GM21528 (cell line): ENCODE results near the gene LRRC28.

ENCODE experiments used
- ATAC-seq: cut with Tn5 transposase; IDR thresholded peaks from one replicate; pipeline ENCODE4 v1.9.1; 2021; ENCODE audit warnings: mild to moderate bottlenecking, moderate library complexity; ENCODE audit not compliant: unreplicated experiment, low FRiP score

Gene LRRC28

DNA sequence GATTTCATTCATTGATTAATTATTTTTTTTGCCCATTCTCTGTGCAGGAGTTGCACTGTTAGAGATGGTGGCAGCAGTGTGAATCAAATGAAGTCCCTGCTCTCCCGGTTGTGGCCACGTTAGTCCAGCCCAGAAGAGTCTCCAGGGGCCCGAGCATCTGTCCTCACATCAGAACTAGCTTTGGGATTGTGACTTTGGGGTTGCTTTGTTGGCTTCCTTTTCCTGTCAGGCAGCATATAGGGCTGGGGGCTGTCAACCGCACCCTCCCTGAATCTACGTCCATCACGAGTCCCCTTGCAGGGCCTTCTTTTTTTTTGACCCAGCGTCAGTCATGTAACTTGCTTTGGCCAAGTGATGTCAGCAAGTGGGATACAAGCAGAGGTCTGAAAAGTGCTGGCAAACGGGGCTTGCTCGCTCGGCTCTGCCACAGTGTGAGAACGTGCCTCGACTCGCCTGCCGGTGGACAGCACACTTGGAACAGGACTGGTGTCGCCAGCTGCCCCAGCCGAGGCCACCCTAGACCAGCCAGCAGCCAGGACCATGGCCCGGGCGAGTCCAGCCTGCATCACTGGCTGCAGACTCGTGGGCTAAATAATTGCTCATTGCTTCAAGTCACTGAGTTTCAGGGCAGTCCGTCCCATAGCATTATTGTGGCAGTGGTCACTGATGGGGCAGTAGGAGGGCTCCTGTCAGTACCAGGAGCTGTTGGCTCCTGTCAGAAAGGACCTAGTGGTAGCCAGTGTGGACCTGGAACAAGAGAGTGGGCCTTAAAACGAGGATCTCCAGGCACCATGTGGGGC is 162.9 kb downstream of the LRRC28 start:
- ATAC-seq = no peak

DNA sequence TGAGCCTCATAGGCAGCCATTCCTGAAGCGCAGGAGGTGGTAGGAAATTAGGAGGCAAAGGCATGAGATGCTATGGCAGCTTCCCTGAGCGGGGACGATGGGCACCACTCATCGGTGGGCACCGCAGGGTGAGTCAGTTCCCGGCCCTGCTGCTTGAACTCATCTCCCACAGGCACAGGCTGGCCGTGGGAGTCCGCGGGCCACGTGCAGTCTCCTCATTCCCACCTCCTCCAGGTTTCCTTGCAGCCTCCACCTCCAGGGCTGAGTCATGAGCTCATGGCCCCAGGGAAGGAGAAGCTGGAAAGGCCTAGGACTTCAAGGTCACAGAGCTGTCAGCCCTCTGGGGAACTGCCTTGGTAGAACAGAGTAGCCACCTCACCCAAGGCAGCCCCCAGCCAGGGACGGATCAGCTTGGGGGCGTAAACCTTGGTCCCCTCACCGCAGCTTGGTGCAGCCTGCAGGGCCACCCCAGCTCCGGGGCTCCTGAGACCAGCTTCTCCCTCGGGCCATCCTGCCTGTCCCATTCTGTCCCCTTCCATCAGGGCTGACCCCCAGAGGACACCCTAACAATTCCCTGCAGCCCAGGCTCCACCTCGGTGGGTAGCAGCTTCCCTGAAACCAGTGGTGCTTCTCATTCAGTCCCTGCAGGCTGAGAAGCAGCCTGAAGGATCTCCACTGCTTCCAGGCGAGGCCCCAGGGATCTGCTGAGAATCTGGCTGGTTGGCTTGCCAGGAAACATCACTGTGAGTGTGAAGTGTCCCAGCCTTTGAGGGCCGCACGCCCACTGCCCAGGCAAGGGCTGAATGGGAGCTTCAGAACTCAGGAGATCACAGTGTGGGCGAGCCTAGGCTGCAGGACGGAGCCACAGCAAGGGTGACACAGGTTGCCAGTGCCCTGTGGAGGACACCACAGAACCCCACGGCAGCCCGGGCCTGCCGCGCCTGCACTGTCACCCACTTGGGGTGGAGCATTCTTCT is 163.8 kb downstream of the LRRC28 start:
- no peak for ATAC-seq

DNA sequence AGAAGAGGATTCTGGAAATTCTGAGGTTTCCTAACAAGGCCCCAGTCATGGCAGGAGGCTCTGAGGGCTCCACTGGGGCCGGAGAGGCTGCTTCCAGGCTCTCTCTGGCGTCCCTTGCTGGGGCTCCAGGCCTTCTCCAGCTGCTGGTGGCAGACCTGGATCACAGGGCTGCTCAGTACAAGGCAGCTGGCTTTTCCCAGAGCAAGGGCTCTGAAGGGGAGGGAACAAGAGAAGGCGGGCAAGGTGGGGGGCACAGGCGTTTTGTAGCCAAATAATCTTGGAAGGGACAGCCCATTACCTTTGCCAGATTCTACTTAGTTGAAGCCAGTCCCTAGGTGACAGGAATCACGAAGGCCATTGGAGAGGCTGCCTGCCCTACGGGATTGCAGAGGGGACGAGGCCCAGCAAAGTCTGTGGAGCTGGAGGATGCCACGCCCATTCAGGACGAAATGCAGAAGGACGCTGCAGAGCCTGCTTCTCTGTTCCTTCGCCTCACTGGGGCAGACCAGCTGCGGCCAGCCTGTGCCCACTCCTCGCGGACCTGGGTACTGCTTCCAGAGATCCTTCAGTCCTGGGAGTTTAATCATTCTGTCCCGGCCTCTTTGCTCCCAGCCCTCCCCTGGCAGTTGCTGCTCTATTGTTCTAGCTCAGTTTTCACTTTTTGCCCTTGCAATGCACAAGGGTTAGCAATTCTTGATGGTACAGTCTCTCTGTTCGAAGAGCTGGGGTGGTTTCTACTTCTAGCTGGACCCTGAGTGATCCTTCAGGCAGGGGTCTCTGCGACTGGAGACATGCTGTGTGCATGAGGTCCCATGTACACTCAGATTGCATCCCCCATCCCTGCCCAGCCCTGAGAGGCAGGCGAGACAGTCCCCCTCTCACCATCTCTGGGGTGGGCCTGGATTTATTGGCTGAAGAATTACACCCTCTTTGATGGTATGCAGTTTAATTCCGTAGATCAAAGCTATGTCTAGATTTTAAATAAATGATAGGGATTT is 165.2 kb downstream of the LRRC28 start:
- no peak for ATAC-seq

DNA sequence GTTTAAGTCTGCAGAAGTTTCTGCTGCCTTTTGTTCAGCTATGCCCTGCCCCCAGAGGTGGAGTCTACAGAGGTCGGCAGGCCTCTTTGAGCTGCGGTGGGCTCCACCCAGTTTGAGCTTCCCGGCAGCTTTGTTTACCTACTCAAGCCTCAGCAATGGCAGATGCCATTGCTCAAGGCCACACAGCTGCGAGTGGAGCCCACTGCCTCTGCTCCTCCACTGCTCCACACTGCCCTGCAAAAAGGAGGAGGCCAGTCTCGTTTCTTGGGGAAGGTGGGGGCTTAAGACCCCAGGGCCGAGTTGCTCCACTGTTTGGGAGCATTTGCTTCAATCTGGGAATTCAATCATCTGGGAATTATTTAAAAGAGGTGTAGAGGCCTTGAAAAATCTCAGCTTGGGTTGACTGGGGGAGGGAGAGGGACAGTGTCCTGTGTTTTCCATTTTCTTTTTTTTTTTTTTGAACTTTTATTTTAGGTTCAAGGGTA is 169.9 kb downstream of the LRRC28 start:
- no peak for ATAC-seq

DNA sequence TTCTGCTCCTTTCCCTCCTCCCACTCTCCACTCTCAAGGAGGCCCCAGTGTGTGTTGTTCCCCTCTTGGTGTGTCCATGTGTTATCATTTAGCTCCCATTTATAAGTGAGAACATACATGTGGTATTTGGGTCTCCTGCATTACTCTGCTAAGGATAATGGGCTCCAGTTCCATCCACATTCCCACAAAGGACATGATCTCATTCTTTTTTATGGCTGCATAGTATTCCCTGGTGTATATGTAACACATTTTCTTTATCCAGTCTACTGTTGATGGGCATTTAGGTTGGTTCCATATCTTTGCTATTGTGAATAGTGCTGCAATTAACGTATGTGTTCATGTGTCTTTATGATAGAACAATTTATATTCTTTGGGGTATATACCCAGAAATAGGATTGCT is 170.5 kb downstream of the LRRC28 start:
- no peak for ATAC-seq

DNA sequence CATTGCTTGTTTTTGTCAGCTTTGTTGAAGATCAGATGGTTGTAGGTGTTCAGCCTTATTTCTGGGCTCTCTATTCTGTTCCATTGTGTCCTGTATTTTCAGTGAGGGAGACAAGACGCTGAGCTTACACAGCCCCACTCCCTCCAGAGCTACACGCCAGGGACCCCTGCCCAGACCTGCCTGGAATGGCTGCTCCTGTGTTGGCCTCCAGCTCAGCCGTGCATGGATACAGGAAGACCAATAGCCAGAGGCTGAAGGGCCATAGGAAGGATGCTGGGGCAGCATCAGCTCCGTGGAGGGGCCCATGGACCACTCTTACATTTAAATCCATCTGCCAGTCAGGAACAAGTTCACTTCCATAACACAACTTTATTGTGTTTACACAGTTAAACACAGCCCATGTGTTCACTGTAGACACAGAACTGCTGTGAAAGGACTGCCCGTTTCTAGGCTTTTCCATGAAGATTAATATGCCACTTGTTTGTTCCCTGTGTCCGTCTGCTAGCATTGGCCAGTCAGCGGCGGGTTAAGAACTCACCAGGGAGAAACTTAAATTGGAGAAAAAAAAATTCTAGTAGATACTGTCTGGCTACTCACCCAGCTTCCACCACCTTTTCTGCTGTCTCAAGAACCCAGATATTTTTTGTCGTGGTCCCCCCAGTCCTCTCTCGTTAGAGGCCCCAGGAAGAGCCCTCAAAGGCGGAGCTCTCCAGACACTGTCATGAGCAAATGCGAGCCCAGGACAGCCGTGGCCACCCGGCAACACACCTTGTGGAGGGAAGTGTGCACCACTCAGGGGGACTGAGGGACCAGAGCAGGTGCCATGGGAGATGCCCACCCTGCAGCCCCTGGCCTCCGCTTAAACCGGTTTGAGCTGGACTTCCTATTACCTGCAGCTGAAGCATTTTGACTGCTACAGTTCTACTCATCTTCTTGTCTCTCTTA is 172.2 kb downstream of the LRRC28 start:
- ATAC-seq = no peak

DNA sequence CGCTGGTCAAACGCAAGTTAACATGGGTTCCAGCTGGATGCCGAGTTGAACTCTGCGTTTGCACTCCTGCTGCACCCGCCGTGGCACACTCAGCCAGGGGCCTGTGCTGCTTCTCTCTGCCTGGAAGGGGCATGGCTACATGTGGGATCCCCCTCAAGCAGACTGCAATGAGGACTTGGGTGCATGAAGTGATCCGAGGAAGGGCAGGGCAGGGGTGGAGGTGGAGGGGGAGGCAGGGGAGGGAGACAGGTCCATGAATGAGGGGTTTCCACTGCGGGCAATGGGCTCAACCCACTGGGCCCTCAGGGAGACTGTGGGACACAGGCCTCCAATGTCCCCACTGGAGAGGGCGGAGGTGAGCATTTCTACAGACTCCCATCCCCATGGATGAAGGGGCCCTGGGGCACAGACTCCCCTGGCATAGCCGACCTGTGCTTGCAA is 172.9 kb downstream of the LRRC28 start:
- no peak for ATAC-seq

DNA sequence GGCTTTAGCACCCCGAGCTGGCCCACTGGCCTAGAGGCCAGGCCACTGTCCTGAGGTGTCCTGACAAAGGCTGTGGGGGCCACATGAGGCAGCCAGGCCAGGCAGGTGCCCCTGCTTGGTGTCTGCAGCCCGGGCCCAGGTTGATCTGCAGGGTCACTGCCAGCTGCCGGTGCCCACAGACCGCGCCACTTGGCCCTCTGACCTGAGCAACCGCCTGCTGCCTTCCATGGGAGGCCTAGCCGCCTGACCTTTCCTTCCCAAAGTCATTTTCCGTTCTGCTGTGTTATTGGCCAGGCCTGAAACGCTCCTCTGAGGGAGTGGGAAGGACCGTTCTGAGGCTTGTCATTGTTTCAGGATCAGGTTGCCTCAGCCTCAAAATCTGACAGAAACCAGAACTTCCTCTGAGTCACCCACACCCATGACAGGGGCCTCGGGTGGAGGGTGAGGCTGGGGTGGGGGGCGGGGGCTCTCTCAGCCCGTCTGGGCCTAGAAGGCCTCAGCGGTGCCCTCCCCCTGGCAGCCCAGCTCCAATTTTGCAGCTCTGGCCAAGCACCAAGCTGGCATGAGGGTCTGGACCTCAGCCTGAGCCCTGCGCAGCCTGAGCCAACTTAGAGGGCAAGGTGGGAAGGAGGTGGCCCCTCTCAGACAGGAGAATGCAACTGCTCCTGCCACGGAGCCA is 173.8 kb downstream of the LRRC28 start:
- peak; percentile 75 for ATAC-seq

DNA sequence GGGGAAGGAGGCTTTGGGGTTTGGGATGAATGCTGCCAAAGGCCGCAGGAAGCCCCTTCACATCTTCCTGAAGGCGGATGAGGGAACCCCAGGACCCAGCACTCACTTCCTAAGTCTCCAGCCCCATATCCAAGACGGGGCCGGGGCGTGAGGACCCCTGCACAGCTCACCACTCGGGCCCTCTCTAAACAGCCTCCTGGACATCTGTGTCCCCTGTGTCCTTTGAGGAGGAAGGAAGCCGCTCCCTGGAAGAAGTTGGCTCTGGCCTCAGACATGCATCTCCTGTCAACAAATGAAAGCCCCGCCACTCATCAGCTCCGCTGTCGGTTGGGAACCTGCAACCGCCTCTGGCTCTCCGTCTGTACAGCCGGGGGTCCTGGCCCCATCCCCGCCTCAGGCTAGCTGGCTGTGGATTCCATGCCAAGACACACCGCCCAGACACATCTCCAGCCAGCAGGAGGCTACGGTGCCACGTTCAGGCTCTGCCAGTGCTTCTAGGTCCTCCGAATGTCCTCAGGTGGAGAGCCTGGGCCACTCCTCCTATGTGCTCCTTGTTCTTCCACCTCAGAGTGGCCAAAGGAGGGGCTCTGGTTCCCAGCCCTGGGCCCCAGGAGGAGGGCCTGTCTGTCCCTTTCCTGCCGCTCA is 174.5 kb downstream of the LRRC28 start:
- no peak for ATAC-seq

DNA sequence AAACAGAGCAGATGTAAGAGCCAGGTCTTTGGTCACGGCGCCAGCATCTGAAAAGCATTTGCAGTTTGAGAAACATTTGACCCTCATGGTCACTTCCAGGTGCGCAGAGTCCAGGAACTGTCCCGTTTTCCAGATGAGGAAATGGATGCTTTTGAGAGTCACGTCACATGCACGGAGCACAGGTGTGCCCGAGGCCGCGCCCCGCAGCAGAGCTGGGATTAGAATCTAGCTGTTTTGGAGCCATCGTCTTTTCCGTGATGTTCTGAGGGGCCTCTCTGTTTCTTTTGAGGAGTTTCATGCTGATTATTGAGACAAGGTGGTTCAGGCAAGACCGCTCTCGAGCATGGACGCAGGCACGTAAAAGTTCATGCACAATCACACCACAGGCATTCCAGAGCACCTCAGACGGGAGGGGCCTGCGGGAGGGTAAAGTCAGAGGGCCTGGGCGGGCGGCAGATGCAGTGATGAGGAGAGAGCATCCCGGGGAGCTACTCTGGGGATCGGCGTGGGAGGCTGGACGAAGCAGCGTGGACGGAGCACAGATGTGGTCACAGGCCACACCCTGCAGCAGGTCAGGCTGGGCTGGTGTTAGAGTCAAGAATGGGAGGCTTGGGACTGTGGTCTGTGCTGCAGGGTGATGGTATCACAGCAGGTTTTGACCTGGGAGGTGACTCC is 175.3 kb downstream of the LRRC28 start:
- no peak for ATAC-seq

DNA sequence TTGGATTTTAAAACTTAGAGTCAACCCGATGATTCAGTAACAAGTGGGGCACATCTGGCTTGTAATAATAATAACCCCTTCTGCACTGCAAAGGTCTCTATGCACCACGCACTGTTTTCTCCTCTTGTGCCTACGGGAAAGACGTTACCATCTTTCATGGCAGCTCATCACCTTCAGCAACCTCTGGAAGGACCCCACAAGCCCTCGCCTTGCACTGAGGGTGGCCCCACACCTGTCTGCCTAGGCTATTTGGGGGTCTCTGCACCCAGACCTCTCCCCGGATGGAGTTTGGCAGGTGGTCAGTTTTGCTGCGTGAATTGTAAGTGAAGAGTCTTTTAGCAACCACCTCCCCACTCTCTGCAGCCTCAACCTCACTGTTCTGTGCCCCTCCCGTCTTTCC is 175.9 kb downstream of the LRRC28 start:
- ATAC-seq = no peak

DNA sequence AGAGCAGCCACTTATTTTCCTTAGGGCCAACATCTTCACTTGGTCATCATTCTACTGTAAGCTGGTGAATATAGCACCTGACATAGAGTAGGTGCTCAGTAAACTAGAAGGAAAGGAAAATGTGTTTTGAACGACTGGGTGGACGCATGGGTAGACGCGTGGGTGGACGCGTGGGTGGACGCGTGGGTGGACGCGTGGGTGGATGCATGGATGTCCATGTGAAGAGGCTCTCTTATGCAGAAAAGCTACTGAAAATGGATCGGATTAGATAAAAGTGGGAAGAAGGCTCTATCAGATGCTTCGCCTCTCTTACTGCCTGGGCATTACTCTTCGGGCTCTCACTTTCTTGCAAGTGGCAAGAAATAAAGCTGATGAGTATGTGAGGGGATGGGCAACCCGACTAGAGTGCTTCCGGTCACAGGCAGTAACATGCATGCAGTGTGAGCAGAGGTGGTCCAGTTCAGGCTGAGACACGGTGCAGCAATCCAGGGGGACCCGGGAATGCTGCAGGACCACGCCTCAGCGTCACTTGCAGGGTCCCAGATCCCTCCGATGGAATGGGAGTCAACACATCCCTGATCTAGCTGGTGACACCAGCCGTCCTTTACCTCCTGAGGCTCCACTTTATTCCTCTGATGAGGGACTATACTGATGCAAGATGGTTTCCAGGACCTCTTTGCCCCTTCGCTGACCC is 176.5 kb downstream of the LRRC28 start:
- no peak for ATAC-seq

DNA sequence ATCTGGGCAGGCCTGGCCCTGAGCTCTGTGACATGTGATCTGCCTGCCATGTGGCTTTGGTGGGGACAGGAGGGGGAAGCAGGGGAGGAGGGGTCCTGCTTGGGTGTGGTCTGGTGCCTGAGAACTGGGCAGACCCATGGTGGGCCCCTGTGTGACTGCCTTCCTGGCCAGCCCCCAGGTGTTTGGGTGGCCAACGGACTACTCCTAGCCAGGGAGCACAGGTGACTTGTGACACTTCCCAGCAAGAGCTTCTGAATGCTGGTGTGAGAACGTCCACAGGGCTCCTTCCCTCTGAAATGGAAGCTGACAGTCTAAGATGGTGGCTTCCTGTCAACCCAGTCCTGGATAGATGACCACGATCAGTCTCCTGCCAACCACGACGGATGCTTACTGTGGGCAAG is 178.4 kb downstream of the LRRC28 start:
- no peak for ATAC-seq

DNA sequence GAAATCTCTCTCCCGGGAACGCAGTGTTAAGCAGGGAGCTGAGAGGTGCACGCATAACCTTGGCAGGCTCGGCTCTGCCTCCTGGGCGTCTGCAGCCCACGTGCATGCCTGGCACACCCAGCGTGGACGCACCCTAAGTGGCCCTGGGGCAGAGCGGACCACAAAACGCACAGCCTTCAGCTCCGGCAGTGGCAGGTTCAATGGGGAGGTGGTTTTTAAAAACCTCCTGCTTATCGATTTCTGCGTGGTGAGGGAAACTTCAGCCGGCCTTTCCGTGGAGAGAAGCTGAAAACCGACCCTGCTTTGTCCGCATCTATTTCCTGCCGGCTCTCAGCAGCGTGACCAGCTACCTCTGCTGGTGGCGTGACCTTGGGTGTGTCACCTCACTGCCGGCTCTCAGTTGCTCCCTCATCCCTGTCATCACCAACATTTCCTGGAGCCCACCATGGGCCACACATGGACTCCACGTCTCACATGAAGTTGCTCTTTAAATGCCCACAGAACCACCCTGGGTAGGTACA is 179.7 kb downstream of the LRRC28 start:
- no peak for ATAC-seq

DNA sequence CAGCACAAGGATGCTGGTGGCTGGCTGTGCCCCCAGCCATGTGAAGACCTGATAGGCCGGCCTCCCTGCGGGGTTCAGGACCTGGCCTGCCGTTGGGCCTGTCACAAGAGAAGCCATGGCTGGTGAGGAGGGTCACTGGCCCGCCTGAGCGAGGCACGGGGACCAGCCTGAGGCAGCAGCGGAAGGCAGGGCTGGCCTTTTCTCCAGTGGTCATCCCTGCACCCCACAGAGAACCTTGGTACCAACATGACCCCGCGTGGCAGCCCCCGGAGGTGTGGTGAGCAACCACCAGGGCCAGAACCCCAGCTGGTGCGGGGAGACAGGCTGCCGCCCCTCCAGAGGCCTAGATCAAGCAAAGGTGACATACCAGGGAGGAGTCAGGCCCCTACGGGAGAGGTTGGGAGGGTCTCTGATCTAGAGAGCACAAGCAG is 180.4 kb downstream of the LRRC28 start:
- ATAC-seq = no peak

DNA sequence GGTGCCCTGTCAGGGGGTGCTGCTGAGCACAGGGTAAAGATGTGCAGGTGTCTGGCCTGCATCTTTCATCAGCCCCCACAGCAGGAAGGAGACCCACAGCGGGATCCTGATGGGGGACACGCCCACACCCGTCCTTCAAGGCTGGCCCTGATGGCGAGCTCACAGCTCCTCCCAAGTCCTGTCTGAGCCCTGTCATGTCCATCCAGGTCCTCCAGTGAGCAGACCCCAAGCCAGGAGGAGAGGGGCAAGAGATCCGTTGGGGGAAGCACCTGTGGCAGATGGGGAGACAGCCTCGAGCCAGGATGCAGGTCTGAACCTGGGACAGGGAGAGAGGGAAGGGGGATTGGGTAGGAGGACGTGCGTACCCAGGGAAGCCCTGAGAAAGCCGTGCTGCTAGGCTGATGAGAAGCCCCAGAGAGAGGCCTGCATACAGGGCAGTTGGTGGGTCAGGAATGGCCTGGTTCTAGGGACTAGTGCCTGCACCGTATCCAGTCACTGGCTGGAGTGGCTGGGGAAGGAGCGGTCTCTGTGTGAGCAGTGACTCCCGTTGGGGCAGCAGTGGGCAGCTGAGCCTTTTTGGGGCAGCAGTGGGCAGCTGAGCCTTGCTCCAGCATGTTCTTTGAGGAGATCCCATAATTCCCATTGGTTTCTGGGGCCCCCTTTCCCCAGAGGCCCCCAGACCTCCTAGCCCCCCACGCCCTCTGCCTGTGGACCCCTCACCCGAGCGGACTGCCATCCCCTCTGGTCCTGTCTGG is 181.2 kb downstream of the LRRC28 start:
- ATAC-seq = no peak
